ENCODE data around the gene KLHL29.

Gene KLHL29

DNA sequence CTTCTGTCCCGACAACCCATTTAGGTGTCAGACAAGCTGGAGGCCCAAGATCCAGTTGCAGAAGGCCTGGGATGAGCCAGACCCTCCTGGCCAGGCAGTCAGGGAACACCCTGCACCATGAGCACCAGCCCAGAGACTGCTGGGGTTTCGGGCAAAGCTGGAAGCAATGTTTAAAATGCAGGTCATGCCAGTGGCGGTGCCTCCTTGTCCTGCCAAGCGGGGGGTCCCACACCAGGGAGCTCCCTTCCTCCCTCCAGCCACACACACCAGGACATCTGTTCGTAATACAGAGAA lies 311.7 kb downstream of the KLHL29 start:
- Histone ChIP-seq H3K9me3 (ENCODE audit: insufficient read depth, low read depth, low read length) (no peaks in the 10 kb centered on the region), H3K4me1 (ENCODE audit: insufficient read depth, low read length, poor library complexity, severe bottlenecking) (no peaks in the 10 kb centered on the region), H3F3A (ENCODE audit: low read depth) (no peaks in the 10 kb centered on the region), H3K27me3 (ENCODE audit: insufficient read depth, low read length, poor library complexity, severe bottlenecking) (no peaks in the 10 kb centered on the region), H3K4me2 (ENCODE audit: low read depth, low read length, poor library complexity, severe bottlenecking) (no peak overlapping the region), H3K9me2 (replicated peaks; ENCODE audit: low read depth, low read length) (no peaks in the 10 kb centered on the region), H4K20me1 (ENCODE audit: insufficient read depth, low read length, poor library complexity, severe bottlenecking) (no peaks in the 10 kb centered on the region), H3K9ac (ENCODE audit: low read depth, low read length, poor library complexity, severe bottlenecking) (no peak overlapping the region), H3K36me3 (ENCODE audit: insufficient read depth, low read length) (no peaks in the 10 kb centered on the region), H3K4me3 (ENCODE audit: low read length, poor library complexity, severe bottlenecking) (no peak overlapping the region), H3K79me2 (ENCODE audit: insufficient read depth, low read length) (no peaks in the 10 kb centered on the region), H2AFZ (ENCODE audit: low read length) (no peak overlapping the region)
- TF ChIP-seq EZH2phosphoT487 (IDR thresholded peaks at IDR 0.05; ENCODE audit: borderline replicate concordance): no peak
- TF ChIP-seq, protein P1, sequence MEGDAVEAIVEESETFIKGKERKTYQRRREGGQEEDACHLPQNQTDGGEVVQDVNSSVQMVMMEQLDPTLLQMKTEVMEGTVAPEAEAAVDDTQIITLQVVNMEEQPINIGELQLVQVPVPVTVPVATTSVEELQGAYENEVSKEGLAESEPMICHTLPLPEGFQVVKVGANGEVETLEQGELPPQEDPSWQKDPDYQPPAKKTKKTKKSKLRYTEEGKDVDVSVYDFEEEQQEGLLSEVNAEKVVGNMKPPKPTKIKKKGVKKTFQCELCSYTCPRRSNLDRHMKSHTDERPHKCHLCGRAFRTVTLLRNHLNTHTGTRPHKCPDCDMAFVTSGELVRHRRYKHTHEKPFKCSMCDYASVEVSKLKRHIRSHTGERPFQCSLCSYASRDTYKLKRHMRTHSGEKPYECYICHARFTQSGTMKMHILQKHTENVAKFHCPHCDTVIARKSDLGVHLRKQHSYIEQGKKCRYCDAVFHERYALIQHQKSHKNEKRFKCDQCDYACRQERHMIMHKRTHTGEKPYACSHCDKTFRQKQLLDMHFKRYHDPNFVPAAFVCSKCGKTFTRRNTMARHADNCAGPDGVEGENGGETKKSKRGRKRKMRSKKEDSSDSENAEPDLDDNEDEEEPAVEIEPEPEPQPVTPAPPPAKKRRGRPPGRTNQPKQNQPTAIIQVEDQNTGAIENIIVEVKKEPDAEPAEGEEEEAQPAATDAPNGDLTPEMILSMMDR (conservative IDR thresholded peaks at IDR 0.05; ENCODE audit: low read length): no peak

DNA sequence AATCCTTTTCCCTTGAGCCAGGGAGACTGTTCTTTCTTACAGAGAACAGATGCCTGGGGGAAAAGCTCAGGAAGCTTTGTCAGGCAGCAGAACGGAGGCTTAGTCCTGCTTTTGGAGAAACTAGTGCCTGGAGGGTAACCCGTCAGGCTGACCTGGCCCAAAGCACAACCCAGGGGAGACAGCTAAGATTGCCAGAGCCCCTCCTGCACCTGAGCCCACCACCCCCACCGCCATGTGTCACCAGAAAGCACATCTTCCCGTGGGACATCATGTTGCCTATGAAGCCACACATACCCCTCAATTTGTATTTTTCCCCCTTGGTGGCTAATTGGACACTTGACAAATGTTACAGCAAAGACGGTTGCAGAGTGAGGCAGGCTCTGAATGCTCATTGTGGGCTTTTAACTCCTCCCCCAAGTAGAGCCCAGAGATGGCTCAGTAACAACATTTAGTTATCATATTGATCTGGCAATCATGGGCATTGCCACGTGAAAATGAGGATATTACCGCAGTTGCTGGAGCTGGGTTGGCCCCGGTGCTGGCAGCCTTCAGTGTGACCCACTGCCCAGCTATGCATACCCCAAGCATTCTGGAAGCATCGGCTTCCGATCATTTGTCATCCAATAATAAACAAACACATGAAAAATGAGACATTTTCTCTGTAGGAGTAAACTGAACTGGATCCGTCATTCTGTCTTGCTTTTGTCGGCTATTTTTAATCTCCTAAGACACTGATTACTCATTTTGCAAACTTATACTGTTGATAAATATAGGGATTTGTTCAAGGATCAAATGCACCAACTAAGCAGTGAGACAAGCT lies 312.5 kb downstream of the KLHL29 start:
- Histone ChIP-seq H4K20me1 (ENCODE audit: insufficient read depth, low read length, poor library complexity, severe bottlenecking) (no peaks in the 10 kb centered on the region), H3K27me3 (ENCODE audit: insufficient read depth, low read length, poor library complexity, severe bottlenecking) (no peaks in the 10 kb centered on the region), H3K4me1 (ENCODE audit: insufficient read depth, low read length, poor library complexity, severe bottlenecking) (no peaks in the 10 kb centered on the region), H3K79me2 (ENCODE audit: insufficient read depth, low read length) (no peaks in the 10 kb centered on the region), H3K9ac (ENCODE audit: low read depth, low read length, poor library complexity, severe bottlenecking) (no peak overlapping the region), H3K9me2 (replicated peaks; ENCODE audit: low read depth, low read length) (no peaks in the 10 kb centered on the region), H3K4me2 (ENCODE audit: low read depth, low read length, poor library complexity, severe bottlenecking) (no peak overlapping the region), H2AFZ (ENCODE audit: low read length) (no peak overlapping the region), H3K36me3 (ENCODE audit: insufficient read depth, low read length) (no peaks in the 10 kb centered on the region), H3K9me3 (ENCODE audit: insufficient read depth, low read depth, low read length) (no peaks in the 10 kb centered on the region), H3F3A (ENCODE audit: low read depth) (no peaks in the 10 kb centered on the region), H3K4me3 (ENCODE audit: low read length, poor library complexity, severe bottlenecking) (no peak overlapping the region)
- no peak for TF ChIP-seq EZH2phosphoT487 (IDR thresholded peaks at IDR 0.05; ENCODE audit: borderline replicate concordance)
- TF ChIP-seq, protein P1 (conservative IDR thresholded peaks at IDR 0.05; ENCODE audit: low read length): no peak

DNA sequence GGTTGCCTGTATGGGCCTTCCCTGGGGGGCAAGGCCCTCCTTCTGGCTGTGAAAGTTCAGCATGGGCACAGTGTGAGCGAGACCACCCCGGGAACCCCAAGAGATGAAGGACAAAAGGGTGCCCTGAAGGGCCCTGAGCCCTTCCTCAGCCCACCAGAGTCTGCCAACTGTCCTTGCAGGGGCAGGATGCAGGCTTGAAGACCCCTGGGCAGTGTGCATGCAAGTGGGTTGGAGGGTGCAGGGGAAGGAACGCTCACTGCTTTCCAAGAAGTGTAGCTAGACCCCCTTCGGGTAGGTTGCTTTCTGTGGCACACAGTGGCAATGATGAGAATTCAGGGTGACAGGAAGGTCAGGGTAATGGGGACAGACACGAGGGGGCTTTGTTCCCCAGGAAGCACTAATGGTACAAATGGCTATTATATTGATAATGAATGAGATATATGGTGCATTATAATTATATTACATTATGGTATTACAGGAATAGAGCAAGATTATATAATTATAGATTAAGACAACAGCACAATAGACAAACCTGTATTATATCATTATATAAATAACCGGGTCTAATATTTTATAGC lies 313.2 kb downstream of the KLHL29 start:
- Histone ChIP-seq H2AFZ (ENCODE audit: low read length) (no peak overlapping the region), H4K20me1 (ENCODE audit: insufficient read depth, low read length, poor library complexity, severe bottlenecking) (no peaks in the 10 kb centered on the region), H3F3A (ENCODE audit: low read depth) (no peaks in the 10 kb centered on the region), H3K36me3 (ENCODE audit: insufficient read depth, low read length) (no peaks in the 10 kb centered on the region), H3K4me2 (ENCODE audit: low read depth, low read length, poor library complexity, severe bottlenecking) (no peak overlapping the region), H3K9me3 (ENCODE audit: insufficient read depth, low read depth, low read length) (no peaks in the 10 kb centered on the region), H3K79me2 (ENCODE audit: insufficient read depth, low read length) (no peaks in the 10 kb centered on the region), H3K9me2 (replicated peaks; ENCODE audit: low read depth, low read length) (no peaks in the 10 kb centered on the region), H3K9ac (ENCODE audit: low read depth, low read length, poor library complexity, severe bottlenecking) (no peak overlapping the region), H3K4me1 (ENCODE audit: insufficient read depth, low read length, poor library complexity, severe bottlenecking) (no peaks in the 10 kb centered on the region), H3K4me3 (ENCODE audit: low read length, poor library complexity, severe bottlenecking) (no peak overlapping the region), H3K27me3 (ENCODE audit: insufficient read depth, low read length, poor library complexity, severe bottlenecking) (no peaks in the 10 kb centered on the region)
- TF ChIP-seq, protein P1 (conservative IDR thresholded peaks at IDR 0.05; ENCODE audit: low read length): no peak
- TF ChIP-seq EZH2phosphoT487 (IDR thresholded peaks at IDR 0.05; ENCODE audit: borderline replicate concordance): no peak

Data from Loucy (cell line).